T-helper 2 cell treated with Interferon-gamma antibody and Interleukin-4, amounts not matched to agents 5 μg/mL and 100 μg/mL, for 36 hours (primary cell): ENCODE measurements around the gene KLHL29.
A peak's percentile ranks its signal among the peaks of the same experiment; 100 is the strongest.

Experiments
- DNase-seq: peaks from one replicate; pipeline ENCODE4 v3.0.0; 2021; ENCODE audit warnings: low spot score
- H3K27ac Mint-ChIP-seq: one replicate; pipeline ENCODE4 v1.8.0; 2021; ENCODE audit warnings: mild to moderate bottlenecking, mixed read lengths
- H3K27me3 Mint-ChIP-seq: one replicate; pipeline ENCODE4 v1.8.0; 2021; ENCODE audit warnings: low read depth, mixed read lengths
- H3K36me3 Mint-ChIP-seq: one replicate; pipeline ENCODE4 v1.8.0; 2021; ENCODE audit warnings: low read depth, mixed read lengths
- H3K4me1 Mint-ChIP-seq: one replicate; pipeline ENCODE4 v1.8.0; 2021; ENCODE audit warnings: low read depth, mixed read lengths
- H3K4me3 Mint-ChIP-seq: one replicate; pipeline ENCODE4 v1.8.0; 2022; ENCODE audit warnings: mild to moderate bottlenecking, moderate library complexity, mixed read lengths
- H3K9me3 Mint-ChIP-seq: one replicate; pipeline ENCODE4 v1.8.0; 2021; ENCODE audit warnings: mixed read lengths

The KLHL29 gene

DNA sequence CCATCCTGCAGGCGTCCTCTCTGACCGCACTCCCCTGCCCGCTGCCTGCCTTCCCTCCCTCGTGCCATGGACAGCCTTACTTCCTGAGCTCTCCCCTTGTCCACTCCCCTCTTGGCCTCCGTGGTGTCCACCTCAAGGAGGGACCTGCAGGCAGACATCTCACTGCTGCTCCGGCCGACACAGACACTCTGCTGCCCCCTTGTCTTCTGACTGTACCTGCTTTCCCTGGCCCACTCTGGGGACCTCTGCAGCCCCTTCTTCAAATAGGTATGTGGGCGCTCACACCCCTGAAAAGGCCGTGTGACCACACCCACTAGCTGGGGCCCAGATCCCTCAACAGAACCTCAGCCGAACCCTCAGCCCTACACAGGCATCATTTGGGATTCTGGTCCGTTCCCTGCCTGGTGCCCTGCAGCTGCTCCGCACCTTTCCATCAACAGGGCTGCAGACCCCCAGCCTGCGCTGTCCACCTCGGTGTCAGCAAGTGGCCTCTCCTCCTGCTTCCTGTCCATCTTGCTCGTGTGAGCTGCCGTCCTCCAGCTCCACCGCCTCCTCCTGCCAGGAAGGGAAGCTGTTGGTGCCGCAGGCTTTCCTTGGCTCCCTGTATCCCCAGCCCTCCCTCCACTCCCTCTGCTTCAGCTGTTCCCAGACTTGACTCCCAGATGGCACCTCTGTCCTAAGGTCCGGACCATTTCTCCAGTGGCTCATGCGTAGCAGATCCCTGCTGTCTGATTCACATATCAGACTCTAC, 94.1 kb downstream of the KLHL29 start:
- H3K4me1 Mint-ChIP-seq = no peaks in the 10 kb centered on the region
- no peaks in the 10 kb centered on the region for H3K9me3 Mint-ChIP-seq
- DNase-seq = no peak
- H3K27ac Mint-ChIP-seq = no peak overlapping the region
- no peaks in the 10 kb centered on the region for H3K36me3 Mint-ChIP-seq
- H3K27me3 Mint-ChIP-seq = peaks cover 17% of the 10 kb centered on the region
- H3K4me3 Mint-ChIP-seq = no peak overlapping the region

DNA sequence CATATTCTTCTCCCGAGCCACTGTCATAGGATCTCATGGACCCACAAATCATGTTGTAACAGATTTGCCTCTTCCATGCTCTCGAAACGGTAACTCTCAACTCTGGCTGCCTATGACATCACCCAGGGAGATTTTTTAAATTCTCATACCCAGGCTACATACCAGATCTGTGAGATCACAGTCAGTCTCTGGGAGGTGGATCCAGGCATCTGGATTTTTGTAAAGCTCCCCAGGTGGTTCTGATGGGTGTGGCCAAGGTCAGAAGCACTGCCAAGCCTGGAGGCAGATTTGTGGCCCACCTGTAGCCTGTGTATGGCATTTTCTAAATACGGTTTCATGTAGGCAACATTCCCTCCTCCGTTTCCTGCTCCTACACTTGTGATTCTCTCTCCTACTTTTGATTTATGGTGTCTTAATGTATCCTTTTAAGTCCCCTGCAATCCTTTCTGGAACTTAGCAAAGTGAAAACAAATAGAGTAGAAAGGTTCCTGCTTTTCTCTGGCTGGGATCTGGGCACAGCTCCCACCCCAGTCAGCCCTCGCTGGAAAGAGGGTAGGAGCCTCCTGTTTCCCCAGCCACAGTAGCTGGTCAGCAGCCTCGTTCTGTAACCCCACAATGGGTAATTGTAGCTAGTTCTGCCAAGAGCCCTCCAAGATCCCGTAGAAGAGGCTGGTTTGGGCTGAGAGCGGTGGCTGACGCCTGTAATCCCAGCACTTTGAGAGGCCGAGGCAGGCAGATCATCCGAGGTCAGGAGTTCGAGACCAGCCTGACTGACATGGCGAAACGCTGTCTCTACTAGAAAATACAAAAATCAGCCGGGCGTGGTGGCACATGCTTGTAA, 96.2 kb downstream of the KLHL29 start:
- H3K4me3 Mint-ChIP-seq = no peak overlapping the region
- no peaks in the 10 kb centered on the region for H3K4me1 Mint-ChIP-seq
- no peaks in the 10 kb centered on the region for H3K9me3 Mint-ChIP-seq
- no peaks in the 10 kb centered on the region for H3K36me3 Mint-ChIP-seq
- no peak overlapping the region for H3K27ac Mint-ChIP-seq
- no peak for DNase-seq
- peaks cover 8% of the 10 kb centered on the region for H3K27me3 Mint-ChIP-seq

DNA sequence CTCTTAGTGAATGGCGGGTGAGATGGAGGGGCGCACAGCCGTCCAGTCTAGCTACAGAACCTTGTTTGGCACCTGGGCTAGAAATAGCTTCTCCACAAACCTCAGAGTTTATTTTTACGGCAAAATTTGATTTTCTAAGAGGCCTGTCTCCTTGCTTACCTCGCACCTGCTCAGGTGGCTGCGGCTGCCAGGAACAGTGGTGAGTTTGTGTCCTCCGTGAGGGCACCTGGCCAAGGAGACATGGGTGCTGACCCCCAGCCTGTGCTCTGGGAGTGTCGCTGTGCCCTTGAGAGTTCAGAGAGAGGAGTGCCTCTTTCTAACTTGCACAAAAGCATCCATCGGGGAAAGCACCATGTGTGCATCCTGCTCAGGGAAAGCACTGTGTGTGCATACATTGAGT, 97.2 kb downstream of the KLHL29 start:
- Mint-ChIP-seq H3K4me3 (no peak overlapping the region), H3K27me3 (peaks cover 8% of the 10 kb centered on the region), H3K4me1 (no peaks in the 10 kb centered on the region), H3K9me3 (no peaks in the 10 kb centered on the region), H3K36me3 (no peaks in the 10 kb centered on the region), H3K27ac (no peak overlapping the region)
- no peak for DNase-seq

DNA sequence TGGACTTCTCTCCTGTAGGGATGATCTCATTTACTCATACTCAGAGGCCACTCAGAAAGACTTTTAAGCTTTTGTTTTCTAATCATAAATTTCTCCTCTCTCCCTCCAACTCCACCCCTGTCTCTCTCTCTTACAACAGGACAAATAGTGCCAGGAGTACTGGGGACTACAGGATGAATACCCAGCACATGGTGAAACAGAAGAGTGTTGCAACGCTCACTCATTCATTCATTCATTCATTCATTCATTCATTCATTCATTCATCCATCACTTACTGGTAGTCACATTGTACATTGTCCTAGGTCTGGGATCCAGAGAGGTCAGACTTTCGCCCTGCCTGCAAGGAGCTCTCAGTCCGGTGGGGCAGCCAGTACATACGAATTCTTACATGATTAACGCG, 97.6 kb downstream of the KLHL29 start:
- no peak for DNase-seq
- H3K4me3 Mint-ChIP-seq = no peak overlapping the region

DNA sequence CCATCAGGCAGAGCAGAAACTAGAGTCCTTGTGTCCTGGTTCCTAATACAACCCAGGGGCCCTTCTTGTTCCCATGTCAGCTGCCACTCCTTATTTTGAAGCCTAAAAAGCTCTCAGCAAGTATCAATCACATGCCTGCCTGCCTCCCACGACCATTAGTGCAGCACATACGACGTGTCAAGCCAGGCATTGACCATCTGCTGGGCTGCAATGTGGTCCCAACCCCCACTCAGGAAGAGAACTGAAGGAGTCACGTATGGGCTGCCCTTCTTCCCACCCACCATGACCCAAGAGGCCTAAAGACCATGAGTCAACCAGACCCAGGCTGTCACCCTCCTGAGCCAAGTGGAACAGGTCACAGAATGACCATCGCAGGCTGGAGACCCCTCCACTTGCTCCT, 98.8 kb downstream of the KLHL29 start:
- Mint-ChIP-seq H3K9me3 (no peaks in the 10 kb centered on the region), H3K4me3 (no peak overlapping the region), H3K27ac (no peak overlapping the region), H3K36me3 (no peaks in the 10 kb centered on the region), H3K27me3 (peaks cover 8% of the 10 kb centered on the region), H3K4me1 (peaks cover 13% of the 10 kb centered on the region)
- DNase-seq = no peak

More for the DNA sequence above, 97.6 kb downstream of the KLHL29 start:
- H3K4me1 Mint-ChIP-seq = peaks cover 3% of the 10 kb centered on the region
- H3K9me3 Mint-ChIP-seq = no peaks in the 10 kb centered on the region
- no peaks in the 10 kb centered on the region for H3K36me3 Mint-ChIP-seq
- peaks cover 8% of the 10 kb centered on the region for H3K27me3 Mint-ChIP-seq
- no peak overlapping the region for H3K27ac Mint-ChIP-seq

DNA sequence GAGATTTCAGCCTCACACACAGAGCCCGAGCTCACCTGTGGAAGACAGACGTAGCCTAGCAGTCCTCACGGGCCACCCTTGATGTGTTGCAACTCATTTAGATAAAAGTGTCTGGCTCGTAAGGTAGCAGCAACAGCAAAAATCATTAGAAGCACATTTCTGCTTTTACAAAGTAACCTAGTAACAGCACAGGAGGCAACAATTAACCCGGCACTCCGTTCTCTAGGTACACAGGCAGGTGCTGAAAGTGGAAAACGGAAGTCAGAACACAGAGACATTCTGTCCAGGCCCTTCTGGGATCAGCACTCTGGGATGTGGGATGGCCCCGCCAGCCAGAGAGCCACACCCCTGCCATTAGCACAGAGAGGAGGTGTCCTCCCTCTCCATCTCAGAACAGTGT, 99.3 kb downstream of the KLHL29 start:
- peaks cover 8% of the 10 kb centered on the region for H3K27me3 Mint-ChIP-seq
- H3K4me3 Mint-ChIP-seq = no peak overlapping the region
- no peak for DNase-seq
- no peaks in the 10 kb centered on the region for H3K36me3 Mint-ChIP-seq
- H3K27ac Mint-ChIP-seq = no peak overlapping the region
- no peaks in the 10 kb centered on the region for H3K9me3 Mint-ChIP-seq
- peaks cover 17% of the 10 kb centered on the region for H3K4me1 Mint-ChIP-seq

DNA sequence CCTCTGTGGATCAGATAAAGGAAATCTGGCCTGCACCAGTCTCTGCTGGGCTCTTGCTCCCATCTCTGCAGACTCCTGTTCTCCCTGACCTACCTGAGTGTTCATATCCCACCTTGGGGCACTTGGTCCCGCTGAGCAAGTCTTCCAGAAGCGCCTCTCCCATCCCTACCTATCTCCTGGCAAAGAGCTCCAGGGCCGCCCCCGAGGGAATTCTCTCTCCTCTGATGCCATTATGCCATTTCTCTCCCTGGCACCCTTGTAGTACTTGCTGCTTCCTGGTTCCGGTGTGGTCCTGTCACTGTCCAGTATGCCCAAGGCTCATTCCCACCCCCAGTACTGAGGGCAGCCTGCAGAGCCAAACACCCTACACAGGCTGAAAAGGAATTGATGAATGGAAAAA, 99.8 kb downstream of the KLHL29 start:
- DNase-seq = no peak
- Mint-ChIP-seq H3K9me3 (no peaks in the 10 kb centered on the region), H3K27ac (no peak overlapping the region), H3K4me3 (no peak overlapping the region), H3K36me3 (no peaks in the 10 kb centered on the region), H3K4me1 (peaks cover 22% of the 10 kb centered on the region), H3K27me3 (peaks cover 4% of the 10 kb centered on the region)

DNA sequence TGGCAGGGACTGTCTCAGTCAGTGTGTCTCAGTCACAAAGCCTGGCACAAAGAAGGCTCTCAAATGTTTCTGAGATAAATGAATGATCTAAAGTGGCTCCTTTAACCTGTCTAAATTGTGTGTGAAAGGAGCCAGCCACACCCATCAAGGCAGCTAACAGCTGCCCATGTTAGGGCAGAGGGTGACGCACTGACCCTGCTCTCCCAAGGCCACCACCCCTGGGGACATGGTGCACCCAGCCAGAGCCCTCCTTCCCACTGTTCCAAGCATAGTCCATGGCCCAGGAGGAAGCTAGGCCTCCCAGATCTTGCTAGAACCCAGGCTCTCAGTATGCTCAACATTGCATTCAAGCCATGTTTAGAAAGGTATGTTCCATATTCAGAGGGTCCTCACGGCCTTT, 100.3 kb downstream of the KLHL29 start:
- no peak overlapping the region for H3K4me3 Mint-ChIP-seq
- H3K36me3 Mint-ChIP-seq = no peaks in the 10 kb centered on the region
- H3K27ac Mint-ChIP-seq = no peak overlapping the region
- DNase-seq = no peak
- peaks cover 27% of the 10 kb centered on the region for H3K4me1 Mint-ChIP-seq
- H3K9me3 Mint-ChIP-seq = no peaks in the 10 kb centered on the region
- peaks cover 4% of the 10 kb centered on the region for H3K27me3 Mint-ChIP-seq

DNA sequence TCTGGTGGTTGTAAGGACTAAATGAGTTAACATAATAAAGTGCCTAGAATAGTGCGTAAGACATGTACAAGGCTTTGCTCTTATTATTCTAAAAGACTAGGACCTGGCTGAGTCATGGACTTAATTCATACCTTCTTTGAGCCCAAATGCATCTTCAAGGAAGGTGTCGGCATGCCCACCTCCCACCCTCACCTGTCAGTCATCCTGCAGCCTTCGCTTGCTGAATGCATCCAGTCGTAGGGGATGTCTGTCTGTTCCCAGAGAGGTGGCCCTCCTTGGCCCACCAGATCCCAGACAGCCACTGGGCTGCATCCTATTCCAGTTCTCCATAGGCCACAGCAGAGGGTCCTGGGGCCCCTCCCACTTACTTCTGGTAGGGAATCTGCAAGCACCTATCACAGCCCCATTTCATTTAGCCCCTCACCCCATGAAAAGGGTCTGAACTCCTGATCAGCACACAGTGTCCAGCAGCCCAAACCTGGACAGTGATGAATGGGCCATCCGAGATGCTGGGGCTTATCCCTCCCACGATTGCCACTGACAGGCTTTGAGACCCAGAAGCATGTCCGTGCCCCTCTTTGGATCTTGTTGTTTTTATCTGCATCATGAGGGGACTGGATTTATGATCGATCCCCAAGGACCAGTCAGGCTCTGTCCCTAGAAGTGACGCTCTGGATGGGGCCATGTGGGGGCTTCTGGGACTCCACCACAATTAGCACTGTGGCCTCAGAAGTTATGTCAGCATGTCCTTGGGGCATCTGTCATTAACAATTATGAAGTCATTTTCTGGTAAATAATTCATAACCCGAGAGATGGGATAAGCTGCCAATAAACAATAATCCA, 101.1 kb downstream of the KLHL29 start:
- Mint-ChIP-seq H3K27ac (no peak overlapping the region), H3K4me1 (peaks cover 34% of the 10 kb centered on the region), H3K27me3 (peaks cover 4% of the 10 kb centered on the region), H3K9me3 (no peaks in the 10 kb centered on the region), H3K4me3 (no peak overlapping the region), H3K36me3 (no peaks in the 10 kb centered on the region)
- DNase-seq = no peak

DNA sequence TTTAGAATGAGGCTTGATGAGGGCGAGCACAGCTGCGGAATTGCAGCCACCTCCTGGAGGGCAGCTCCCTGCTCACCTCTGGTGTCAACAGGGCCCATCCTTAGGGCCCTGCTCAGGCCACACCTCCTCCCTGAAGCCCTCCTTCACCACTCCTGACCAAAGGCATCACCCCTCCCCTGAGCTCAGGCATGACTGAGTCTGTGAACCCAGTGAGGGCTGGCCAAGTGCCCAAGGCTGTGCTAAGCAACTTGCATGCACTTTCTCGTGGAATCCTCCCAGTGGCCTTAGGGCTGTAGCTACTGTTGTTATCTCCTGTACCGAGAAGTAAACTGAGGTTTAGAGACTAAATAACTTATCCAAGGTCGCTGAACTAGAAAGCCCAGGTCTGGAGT, 101.7 kb downstream of the KLHL29 start:
- H3K9me3 Mint-ChIP-seq = no peaks in the 10 kb centered on the region
- no peak for DNase-seq
- H3K27ac Mint-ChIP-seq = no peak overlapping the region
- peaks cover 6% of the 10 kb centered on the region for H3K27me3 Mint-ChIP-seq
- no peaks in the 10 kb centered on the region for H3K36me3 Mint-ChIP-seq
- H3K4me1 Mint-ChIP-seq = peaks cover 40% of the 10 kb centered on the region
- no peak overlapping the region for H3K4me3 Mint-ChIP-seq

DNA sequence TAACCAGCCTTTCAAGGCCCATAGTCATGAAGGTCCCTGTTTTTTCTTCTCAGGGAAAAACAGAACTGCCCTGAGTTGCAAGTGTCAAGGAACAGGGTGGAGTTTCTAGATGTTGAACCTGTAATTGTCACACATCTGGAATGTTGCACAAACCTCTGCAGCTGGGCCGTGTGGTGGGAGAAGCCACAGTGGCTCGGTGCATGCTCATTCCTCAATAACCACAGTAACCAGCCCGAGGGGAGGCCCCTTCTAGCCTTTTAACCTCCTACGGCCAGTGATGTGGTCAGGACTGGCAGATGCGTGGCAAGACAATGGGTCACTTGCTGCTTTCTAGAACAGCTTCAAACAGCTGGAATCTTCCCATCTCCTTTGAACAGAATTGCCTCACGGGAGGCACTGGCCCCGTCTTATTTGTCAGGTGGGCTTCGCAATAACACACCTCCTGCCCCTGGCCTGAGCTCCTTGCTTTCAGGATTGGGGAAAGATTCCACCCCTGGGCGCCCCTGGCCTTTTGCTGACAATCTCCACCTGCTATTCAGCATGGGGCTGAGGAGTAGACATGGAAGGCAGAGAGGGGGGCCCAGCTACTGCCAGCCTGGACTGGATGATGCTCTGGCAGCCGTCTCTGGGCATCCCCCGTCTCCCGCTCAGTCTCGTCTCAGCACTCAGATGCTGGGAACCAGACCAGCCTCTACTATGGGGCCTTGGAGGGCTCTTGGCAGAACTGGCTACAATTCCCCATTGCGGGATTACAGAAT, 102.9 kb downstream of the KLHL29 start:
- Mint-ChIP-seq H3K27me3 (peaks cover 5% of the 10 kb centered on the region), H3K4me3 (peak overlapping the region; percentile 41), H3K36me3 (no peaks in the 10 kb centered on the region), H3K4me1 (peaks cover 45% of the 10 kb centered on the region), H3K27ac (no peak overlapping the region), H3K9me3 (no peaks in the 10 kb centered on the region)
- DNase-seq = peak; percentile 47

DNA sequence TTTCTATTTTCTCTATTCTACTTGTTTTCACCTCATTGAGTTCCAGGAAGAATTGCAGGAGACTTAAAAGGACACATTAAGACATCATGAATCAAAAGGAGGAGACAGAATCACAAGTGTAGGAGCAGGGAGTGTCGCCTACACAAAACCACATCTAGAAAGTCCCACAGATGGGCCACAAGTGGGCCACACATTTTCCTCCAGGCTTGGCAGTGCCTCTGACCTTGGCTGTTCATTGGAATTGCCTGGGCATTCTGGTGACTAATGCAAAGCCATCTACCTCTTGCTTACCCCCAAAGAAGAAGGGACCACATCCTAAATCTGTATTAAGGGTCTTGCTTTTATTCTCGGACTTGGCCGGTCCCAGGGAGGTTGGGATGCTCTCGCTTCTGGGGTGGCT, 103.6 kb downstream of the KLHL29 start:
- Mint-ChIP-seq H3K4me3 (peak overlapping the region; percentile 41), H3K36me3 (no peaks in the 10 kb centered on the region), H3K4me1 (peaks cover 49% of the 10 kb centered on the region), H3K27me3 (peaks cover 5% of the 10 kb centered on the region), H3K27ac (no peak overlapping the region), H3K9me3 (no peaks in the 10 kb centered on the region)
- DNase-seq = peak; percentile 46

DNA sequence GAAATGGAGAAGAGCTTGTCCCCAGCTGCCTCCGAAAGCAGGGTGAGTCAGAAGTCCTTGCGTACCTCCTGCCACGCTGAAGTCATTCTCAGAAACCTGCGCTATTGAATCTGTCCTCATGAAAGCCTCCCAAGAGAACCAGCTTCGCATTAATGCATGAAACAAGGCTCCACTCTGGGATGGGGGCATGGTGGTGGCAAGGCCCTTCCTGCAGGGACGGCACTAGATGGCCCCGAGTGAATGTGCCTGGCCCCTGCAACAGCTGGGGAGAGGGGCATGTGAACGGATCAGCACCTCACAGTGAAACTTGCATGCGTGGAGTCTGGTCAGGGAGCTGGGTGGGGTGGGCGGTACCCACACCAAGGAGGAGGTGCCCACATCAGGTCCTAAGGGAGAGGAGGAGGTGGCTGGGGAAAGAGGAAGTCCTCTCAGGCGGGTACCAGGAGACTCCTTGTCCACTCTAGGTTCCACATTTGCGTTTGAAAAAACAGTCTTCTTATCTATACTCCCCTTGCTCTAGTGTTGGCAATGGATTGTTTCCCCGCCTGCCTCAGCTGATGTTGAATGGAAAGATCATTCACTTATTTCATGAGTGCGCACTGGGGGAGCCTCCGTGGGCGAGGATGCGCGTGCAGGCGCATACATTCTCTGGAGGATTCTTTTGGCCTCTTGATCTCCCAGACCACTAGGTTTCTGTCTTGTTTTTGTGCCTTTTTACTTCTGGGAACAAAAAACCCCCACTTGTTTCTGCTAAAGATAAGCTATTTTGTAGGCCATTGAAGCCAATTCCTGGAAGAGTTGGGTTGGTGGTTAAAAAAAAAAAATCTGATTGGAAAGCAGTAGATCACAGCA, 104.7 kb downstream of the KLHL29 start:
- Mint-ChIP-seq H3K27ac (peak overlapping the region; percentile 74), H3K4me1 (peaks cover 49% of the 10 kb centered on the region), H3K36me3 (no peaks in the 10 kb centered on the region), H3K9me3 (no peaks in the 10 kb centered on the region), H3K4me3 (peak overlapping the region; percentile 80), H3K27me3 (peaks cover 6% of the 10 kb centered on the region)
- peak; percentile 77 for DNase-seq
